ENCODE results near the gene TRAF3.

DNA sequence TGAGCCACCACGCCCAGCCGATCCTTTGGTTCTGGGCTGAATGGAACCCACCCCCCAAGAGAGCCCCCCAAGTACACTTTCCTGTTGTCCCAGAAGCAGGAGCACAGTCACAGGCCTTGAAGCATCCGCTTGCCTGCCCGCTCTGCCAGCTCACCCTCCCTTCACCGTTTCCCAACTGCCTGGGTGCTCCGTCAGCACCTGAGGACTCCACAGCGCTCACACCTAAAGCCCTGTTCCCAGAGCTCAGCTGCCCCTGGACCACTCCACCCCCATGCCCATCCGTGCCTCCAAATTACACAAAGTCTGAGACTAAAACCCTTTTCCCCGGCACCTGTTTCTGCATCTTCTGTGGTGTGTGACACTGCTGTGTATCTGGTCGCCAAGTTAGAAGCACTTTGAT lies 44.3 kb upstream of the TRAF3 start:
- TF ChIP-seq, protein P1, sequence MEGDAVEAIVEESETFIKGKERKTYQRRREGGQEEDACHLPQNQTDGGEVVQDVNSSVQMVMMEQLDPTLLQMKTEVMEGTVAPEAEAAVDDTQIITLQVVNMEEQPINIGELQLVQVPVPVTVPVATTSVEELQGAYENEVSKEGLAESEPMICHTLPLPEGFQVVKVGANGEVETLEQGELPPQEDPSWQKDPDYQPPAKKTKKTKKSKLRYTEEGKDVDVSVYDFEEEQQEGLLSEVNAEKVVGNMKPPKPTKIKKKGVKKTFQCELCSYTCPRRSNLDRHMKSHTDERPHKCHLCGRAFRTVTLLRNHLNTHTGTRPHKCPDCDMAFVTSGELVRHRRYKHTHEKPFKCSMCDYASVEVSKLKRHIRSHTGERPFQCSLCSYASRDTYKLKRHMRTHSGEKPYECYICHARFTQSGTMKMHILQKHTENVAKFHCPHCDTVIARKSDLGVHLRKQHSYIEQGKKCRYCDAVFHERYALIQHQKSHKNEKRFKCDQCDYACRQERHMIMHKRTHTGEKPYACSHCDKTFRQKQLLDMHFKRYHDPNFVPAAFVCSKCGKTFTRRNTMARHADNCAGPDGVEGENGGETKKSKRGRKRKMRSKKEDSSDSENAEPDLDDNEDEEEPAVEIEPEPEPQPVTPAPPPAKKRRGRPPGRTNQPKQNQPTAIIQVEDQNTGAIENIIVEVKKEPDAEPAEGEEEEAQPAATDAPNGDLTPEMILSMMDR (IDR thresholded peaks at IDR 0.05; ENCODE audit: borderline replicate concordance, extremely low read depth, low read length, poor library complexity, severe bottlenecking), result no peak
- no peak for TF ChIP-seq EZH2 (IDR thresholded peaks at IDR 0.05; ENCODE audit: borderline replicate concordance, low read depth, low read length, severe bottlenecking)

Data from DND-41 (cell line).